ENCODE data around the gene APOH. TPM values are rescaled to one million over a fixed set of nuclear protein-coding genes. Genes with fewer than 3 reads are reported as not detected.

APOH gene
- total and polyA plus RNA-seq, 2 of the 13 experiments (the other 11 are each of a cell fraction or from before 2014, with no cell fraction given) = 4,846 to 5,748 TPM

DNA sequence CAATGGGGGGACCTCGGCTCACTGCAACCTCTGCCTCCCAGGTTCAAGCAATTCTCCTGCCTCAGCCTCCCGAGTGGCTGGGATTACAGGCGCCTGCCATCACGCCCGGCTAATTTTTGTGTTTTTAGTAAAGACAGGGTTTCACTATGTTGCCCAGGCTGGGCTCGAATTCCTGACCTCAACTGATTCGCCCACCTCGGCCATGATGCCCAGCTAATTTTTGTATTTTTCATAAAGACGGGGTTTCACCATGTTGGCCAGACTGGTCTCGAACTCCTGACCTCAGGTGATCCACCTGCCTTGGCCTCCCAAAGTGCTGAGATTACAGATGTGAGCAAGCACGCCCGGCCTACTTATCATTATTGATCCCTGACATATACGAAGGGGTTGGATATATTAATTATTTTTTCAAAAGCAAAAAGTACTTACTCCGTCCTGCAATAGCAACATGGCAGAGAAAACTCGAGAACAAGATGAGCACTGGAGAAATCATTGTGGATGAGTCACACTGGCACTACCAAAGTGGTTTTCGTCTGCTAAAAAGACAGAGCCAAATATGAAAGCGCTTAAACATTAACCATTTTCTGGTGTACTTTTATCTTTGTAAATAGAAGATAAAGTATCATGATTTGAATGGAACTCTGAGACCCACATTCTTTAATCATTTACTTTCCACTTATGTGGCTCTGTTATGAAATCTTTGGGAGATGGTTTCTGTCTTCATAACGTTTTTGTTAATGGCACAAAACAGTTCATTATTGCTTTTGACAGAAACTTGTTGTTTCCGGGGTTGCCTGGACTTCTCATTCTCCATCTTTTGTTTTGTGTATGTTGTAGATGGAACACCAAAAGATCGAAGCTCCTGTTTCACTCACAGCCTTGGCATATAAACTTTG lies at the start of gene APOH (continued):
- TF ChIP-seq, protein P1, sequence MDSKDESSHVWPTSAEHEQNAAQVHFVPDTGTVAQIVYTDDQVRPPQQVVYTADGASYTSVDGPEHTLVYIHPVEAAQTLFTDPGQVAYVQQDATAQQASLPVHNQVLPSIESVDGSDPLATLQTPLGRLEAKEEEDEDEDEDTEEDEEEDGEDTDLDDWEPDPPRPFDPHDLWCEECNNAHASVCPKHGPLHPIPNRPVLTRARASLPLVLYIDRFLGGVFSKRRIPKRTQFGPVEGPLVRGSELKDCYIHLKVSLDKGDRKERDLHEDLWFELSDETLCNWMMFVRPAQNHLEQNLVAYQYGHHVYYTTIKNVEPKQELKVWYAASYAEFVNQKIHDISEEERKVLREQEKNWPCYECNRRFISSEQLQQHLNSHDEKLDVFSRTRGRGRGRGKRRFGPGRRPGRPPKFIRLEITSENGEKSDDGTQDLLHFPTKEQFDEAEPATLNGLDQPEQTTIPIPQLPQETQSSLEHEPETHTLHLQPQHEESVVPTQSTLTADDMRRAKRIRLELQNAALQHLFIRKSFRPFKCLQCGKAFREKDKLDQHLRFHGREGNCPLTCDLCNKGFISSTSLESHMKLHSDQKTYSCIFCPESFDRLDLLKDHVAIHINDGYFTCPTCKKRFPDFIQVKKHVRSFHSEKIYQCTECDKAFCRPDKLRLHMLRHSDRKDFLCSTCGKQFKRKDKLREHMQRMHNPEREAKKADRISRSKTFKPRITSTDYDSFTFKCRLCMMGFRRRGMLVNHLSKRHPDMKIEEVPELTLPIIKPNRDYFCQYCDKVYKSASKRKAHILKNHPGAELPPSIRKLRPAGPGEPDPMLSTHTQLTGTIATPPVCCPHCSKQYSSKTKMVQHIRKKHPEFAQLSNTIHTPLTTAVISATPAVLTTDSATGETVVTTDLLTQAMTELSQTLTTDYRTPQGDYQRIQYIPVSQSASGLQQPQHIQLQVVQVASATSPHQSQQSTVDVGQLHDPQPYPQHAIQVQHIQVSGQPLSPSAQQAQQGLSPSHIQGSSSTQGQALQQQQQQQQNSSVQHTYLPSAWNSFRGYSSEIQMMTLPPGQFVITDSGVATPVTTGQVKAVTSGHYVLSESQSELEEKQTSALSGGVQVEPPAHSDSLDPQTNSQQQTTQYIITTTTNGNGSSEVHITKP (CRISPR knock-in tag; IDR thresholded peaks at IDR 0.05; ENCODE audit: low read depth) = no peak
- TF ChIP-seq, protein P2, sequence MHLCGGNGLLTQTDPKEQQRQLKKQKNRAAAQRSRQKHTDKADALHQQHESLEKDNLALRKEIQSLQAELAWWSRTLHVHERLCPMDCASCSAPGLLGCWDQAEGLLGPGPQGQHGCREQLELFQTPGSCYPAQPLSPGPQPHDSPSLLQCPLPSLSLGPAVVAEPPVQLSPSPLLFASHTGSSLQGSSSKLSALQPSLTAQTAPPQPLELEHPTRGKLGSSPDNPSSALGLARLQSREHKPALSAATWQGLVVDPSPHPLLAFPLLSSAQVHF (CRISPR knock-in tag; IDR thresholded peaks at IDR 0.05) = no peak
- TF ChIP-seq, protein P3, sequence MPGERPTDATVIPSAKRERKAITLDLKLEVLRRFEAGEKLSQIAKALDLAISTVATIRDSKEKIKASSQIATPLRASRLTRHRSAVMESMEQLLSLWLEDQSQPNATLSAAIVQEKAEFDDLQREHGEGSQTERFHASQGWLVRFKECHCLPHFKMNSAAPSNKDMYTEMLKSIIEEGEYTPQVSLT (CRISPR knock-in tag; IDR thresholded peaks at IDR 0.05; ENCODE audit: borderline replicate concordance, low read depth) = no peak
- TF ChIP-seq ISX (CRISPR knock-in tag; conservative IDR thresholded peaks at IDR 0.05) (0 out of 2 replicates have a peak, but pooled peaks have one; percentile 63), CCAR2 (optimal IDR thresholded peaks at IDR 0.05; ENCODE audit: low read depth, low read length) (no peak), RARG (CRISPR knock-in tag; IDR thresholded peaks at IDR 0.05; ENCODE audit: low read depth) (no peak; the same call in 1 of the 2 replicates), DPF2 (CRISPR knock-in tag; IDR thresholded peaks at IDR 0.05; ENCODE audit: borderline replicate concordance, low read depth) (no peak; the same call in none of the 2 replicates), ARNTL (CRISPR knock-in tag; IDR thresholded peaks at IDR 0.05) (no peak), SOX13 (IDR thresholded peaks at IDR 0.05) (peak; percentile 7; the same call in 1 of the 2 replicates), SOX13 (CRISPR knock-in tag; conservative IDR thresholded peaks at IDR 0.05 in 1 of 2, IDR thresholded peaks at IDR 0.05 in 1 of 2) (peak; percentile 53 to 89; a peak in 2 of 4 replicates), GTF2F1 (IDR thresholded peaks at IDR 0.05; ENCODE audit: low read length) (no peak), HNRNPLL (IDR thresholded peaks at IDR 0.05; ENCODE audit: low read depth, low read length, poor library complexity, severe bottlenecking) (no peak), PAWR (CRISPR knock-in tag; IDR thresholded peaks at IDR 0.05; ENCODE audit: borderline replicate concordance) (no peak), DNMT1 (CRISPR knock-in tag; IDR thresholded peaks at IDR 0.05) (no peak)
- TF ChIP-seq, protein P4, sequence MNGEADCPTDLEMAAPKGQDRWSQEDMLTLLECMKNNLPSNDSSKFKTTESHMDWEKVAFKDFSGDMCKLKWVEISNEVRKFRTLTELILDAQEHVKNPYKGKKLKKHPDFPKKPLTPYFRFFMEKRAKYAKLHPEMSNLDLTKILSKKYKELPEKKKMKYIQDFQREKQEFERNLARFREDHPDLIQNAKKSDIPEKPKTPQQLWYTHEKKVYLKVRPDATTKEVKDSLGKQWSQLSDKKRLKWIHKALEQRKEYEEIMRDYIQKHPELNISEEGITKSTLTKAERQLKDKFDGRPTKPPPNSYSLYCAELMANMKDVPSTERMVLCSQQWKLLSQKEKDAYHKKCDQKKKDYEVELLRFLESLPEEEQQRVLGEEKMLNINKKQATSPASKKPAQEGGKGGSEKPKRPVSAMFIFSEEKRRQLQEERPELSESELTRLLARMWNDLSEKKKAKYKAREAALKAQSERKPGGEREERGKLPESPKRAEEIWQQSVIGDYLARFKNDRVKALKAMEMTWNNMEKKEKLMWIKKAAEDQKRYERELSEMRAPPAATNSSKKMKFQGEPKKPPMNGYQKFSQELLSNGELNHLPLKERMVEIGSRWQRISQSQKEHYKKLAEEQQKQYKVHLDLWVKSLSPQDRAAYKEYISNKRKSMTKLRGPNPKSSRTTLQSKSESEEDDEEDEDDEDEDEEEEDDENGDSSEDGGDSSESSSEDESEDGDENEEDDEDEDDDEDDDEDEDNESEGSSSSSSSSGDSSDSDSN (CRISPR knock-in tag; IDR thresholded peaks at IDR 0.05) = peak; percentile 43; the same call in 1 of the 2 replicates
- TF ChIP-seq, protein P5, sequence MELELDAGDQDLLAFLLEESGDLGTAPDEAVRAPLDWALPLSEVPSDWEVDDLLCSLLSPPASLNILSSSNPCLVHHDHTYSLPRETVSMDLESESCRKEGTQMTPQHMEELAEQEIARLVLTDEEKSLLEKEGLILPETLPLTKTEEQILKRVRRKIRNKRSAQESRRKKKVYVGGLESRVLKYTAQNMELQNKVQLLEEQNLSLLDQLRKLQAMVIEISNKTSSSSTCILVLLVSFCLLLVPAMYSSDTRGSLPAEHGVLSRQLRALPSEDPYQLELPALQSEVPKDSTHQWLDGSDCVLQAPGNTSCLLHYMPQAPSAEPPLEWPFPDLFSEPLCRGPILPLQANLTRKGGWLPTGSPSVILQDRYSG (CRISPR knock-in tag; IDR thresholded peaks at IDR 0.05) = peak; percentile 81
- TF ChIP-seq, protein P6, sequence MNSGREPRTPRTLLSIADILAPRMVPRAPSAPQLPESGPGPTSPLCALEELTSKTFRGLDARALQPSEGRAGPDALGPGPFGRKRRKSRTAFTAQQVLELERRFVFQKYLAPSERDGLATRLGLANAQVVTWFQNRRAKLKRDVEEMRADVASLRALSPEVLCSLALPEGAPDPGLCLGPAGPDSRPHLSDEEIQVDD (CRISPR knock-in tag; IDR thresholded peaks at IDR 0.05; ENCODE audit: borderline replicate concordance) = no peak

Data from HepG2 (cell line).